Liver (tissue), 9 donors: ENCODE measurements around the gene RPA3. TPM values are rescaled to one million over a fixed set of nuclear protein-coding genes. Genes with fewer than 3 reads are reported as not detected.

Source experiments
- DNase-seq: peaks from one replicate; pipeline ENCODE4 v3.0.0-alpha.2; 2017; ENCODE audit warnings: low spot score
- H3K27ac ChIP-seq, 2 donors: one replicate each; pipeline ENCODE4 v1.7.0; 2013; ENCODE audit warnings: inconsistent platforms in 2 of 2, low read length in 2 of 2, control low read depth in 1 of 2, low read depth in 1 of 2, mild to moderate bottlenecking in 1 of 2
- H3K27me3 ChIP-seq, 4 donors: one replicate each; pipeline versions ENCODE4 v1.6.1 to v1.7.0; 2013; ENCODE audit warnings: low read length in 3 of 4, inconsistent platforms in 1 of 4, mild to moderate bottlenecking in 1 of 4, moderate library complexity in 1 of 4; ENCODE audit not compliant: control insufficient read depth in 4 of 4, insufficient read depth in 4 of 4
- H3K36me3 ChIP-seq, 4 donors: one replicate each; pipeline versions ENCODE4 v1.6.1 to v1.7.0; 2013; ENCODE audit warnings: low read length in 3 of 4, mild to moderate bottlenecking in 3 of 4, low read depth in 1 of 4, moderate library complexity in 1 of 4; ENCODE audit not compliant: control insufficient read depth in 4 of 4, insufficient read depth in 3 of 4
- H3K4me1 ChIP-seq, 4 donors: one replicate each; pipeline versions ENCODE4 v1.6.1 to v1.7.0; 2013; ENCODE audit warnings: low read length in 3 of 4, mild to moderate bottlenecking in 3 of 4, moderate library complexity in 1 of 4; ENCODE audit not compliant: control insufficient read depth in 4 of 4, insufficient read depth in 4 of 4
- H3K4me3 ChIP-seq, 3 donors: one replicate each; pipeline versions ENCODE4 v1.6.1 to v1.7.0; 2013; ENCODE audit warnings: low read length in 3 of 3, control low read depth in 1 of 3, low read depth in 1 of 3, mild to moderate bottlenecking in 1 of 3
- H3K9ac ChIP-seq, 2 donors: one replicate each; pipeline ENCODE4 v1.7.0; 2013; ENCODE audit warnings: low read length in 2 of 2, mild to moderate bottlenecking in 2 of 2, moderate library complexity in 2 of 2, control low read depth in 1 of 2, low read depth in 1 of 2
- H3K9me3 ChIP-seq, 4 donors: one replicate each; pipeline versions ENCODE4 v1.6.1 to v1.7.0; 2013; ENCODE audit warnings: low read length in 3 of 4; ENCODE audit not compliant: control insufficient read depth in 4 of 4
- EGR1 ChIP-seq, 2 donors: IDR thresholded peaks; 2 replicates each; pipeline ENCODE4 v1.6.1; 2016 to 2018; ENCODE audit warnings: antibody characterized with exemption in 2 of 2, low read depth in 2 of 2
- FOXA1 ChIP-seq: IDR thresholded peaks from 2 replicates; pipeline ENCODE4 v1.6.1; 2016; ENCODE audit warnings: antibody characterized with exemption
- GABPA ChIP-seq, 2 donors: IDR thresholded peaks in 1 of 2; conservative IDR thresholded peaks in 1 of 2; 2 replicates each; pipeline ENCODE4 v1.6.1; 2016; ENCODE audit warnings: antibody characterized with exemption in 2 of 2, mild to moderate bottlenecking in 1 of 2, moderate library complexity in 1 of 2
- HNF4A ChIP-seq, 2 donors: conservative IDR thresholded peaks; 2 replicates each; pipeline ENCODE4 v1.6.1; 2016; ENCODE audit warnings: antibody characterized with exemption in 2 of 2, mild to moderate bottlenecking in 2 of 2
- JUND ChIP-seq, 2 donors: IDR thresholded peaks; 2 replicates each; pipeline ENCODE4 v1.6.1; 2016; ENCODE audit warnings: antibody characterized with exemption in 2 of 2
- NR2F2 ChIP-seq: IDR thresholded peaks from 2 replicates; pipeline ENCODE4 v1.6.1; 2016; ENCODE audit warnings: antibody characterized with exemption
- RAD21 ChIP-seq, 2 donors: IDR thresholded peaks; 2 replicates each; pipeline ENCODE4 v1.6.1; 2016; ENCODE audit warnings: antibody characterized with exemption in 2 of 2, mild to moderate bottlenecking in 2 of 2
- SP1 ChIP-seq: IDR thresholded peaks from 2 replicates; pipeline ENCODE4 v1.6.1; 2018; ENCODE audit warnings: antibody characterized with exemption, mild to moderate bottlenecking
- TAF1 ChIP-seq: conservative IDR thresholded peaks from 2 replicates; pipeline ENCODE4 v1.6.1; 2016; ENCODE audit warnings: antibody characterized with exemption, mild to moderate bottlenecking
- YY1 ChIP-seq: IDR thresholded peaks from 2 replicates; pipeline ENCODE4 v1.6.1; 2016; ENCODE audit warnings: antibody characterized with exemption, mild to moderate bottlenecking
- WGBS: extraction: QIAGEN DNeasy Blood & Tissue Kit; methylation state at CpG from one replicate; pipeline ENCODE4 v1.1.7; 2013; 5-methylcytosine and 5-hydroxymethylcytosine counted together
- polyA plus RNA-seq, 2 donors: library from polyadenylated mRNA; stranded (reverse) in 1 of 2; unstranded in 1 of 2; fragments of 200-250 nt in 1 of 2; fragments of >200 nt in 1 of 2; fragmentation: Nextera tagmentation in 1 of 2; extraction: Ambion mirVana in 1 of 2; gene quantifications; one replicate each; pipeline versions ENCODE4 v1.2.1 to v1.2.3, GENCODE V29; 2013 to 2015
- total RNA-seq, 2 donors: library from RNA; depleted of rRNA; stranded (reverse); fragments of >200 nt; gene quantifications; one replicate each; pipeline ENCODE4 v1.2.3, GENCODE V29; 2014
- TF ChIP-seq, protein P1 (sequence below): IDR thresholded peaks from 2 replicates; pipeline ENCODE4 v1.6.1; 2016; ENCODE audit warnings: antibody characterized with exemption
- TF ChIP-seq, protein P2 (sequence below): IDR thresholded peaks from 2 replicates; pipeline ENCODE4 v1.6.1; 2016; ENCODE audit warnings: antibody characterized with exemption
- TF ChIP-seq, protein P3 (sequence below): fragments of 150-350 bp; IDR thresholded peaks from 2 replicates; pipeline ENCODE4 v1.5.1; 2017; ENCODE audit warnings: improper control_type of control experiment, low read depth, low read length; ENCODE audit not compliant: missing input control
- TF ChIP-seq, protein P4 (sequence below): IDR thresholded peaks from 2 replicates; pipeline ENCODE4 v1.6.1; 2016; ENCODE audit warnings: antibody characterized with exemption
- TF ChIP-seq, protein P5 (sequence below): IDR thresholded peaks from 2 replicates; pipeline ENCODE4 v1.6.1; 2016; ENCODE audit warnings: antibody characterized with exemption, mild to moderate bottlenecking
- donor health status: healthy.
- donor health status: healthy.
- donor health status: healthy.
- donor health status: healthy.
- donor health status: healthy.

The RPA3 gene
- total and polyA plus RNA-seq, 4 donors, result 13.0 to 53.1 (median 18.6) TPM

DNA sequence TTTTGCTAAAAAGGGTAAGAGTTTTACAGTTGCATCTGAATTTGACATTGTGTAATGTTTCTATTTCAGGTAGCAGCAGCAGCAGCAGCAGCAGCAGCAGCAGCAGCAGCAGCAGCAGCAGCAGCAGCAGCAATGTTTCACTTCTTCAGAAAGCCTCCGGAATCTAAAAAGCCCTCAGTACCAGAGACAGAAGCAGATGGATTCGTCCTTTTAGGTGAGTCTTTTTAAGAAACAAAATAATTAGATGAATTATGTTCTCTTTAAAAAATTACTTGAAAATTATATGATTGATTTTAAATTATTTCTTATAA is 45.2 kb downstream of the RPA3 start:
- H3K4me1 ChIP-seq, result no peaks in the 10 kb centered on the region
- H3K27ac ChIP-seq, result no peak overlapping the region
- H3K9me3 ChIP-seq, result no peaks in the 10 kb centered on the region
- H3K9ac ChIP-seq, result no peak overlapping the region
- H3K4me3 ChIP-seq, result no peak overlapping the region
- peaks cover 0 to 7% (median 3%) of the 10 kb centered on the region in 4 donors for H3K36me3 ChIP-seq
- 94% methylated on average over 2 of the region's 2 CpGs for WGBS
- TF ChIP-seq GABPA (IDR thresholded peaks at IDR 0.05 in 1 of 2, conservative IDR thresholded peaks at IDR 0.05 in 1 of 2) (no peak), RAD21 (IDR thresholded peaks at IDR 0.05) (no peak), JUND (IDR thresholded peaks at IDR 0.05) (no peak), SP1 (no peak), FOXA1 (no peak), HNF4A (conservative IDR thresholded peaks at IDR 0.05) (no peak), YY1 (no peak)
- TF ChIP-seq, protein P1, sequence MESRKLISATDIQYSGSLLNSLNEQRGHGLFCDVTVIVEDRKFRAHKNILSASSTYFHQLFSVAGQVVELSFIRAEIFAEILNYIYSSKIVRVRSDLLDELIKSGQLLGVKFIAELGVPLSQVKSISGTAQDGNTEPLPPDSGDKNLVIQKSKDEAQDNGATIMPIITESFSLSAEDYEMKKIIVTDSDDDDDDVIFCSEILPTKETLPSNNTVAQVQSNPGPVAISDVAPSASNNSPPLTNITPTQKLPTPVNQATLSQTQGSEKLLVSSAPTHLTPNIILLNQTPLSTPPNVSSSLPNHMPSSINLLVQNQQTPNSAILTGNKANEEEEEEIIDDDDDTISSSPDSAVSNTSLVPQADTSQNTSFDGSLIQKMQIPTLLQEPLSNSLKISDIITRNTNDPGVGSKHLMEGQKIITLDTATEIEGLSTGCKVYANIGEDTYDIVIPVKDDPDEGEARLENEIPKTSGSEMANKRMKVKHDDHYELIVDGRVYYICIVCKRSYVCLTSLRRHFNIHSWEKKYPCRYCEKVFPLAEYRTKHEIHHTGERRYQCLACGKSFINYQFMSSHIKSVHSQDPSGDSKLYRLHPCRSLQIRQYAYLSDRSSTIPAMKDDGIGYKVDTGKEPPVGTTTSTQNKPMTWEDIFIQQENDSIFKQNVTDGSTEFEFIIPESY, result no peak
- TF ChIP-seq, protein P2, sequence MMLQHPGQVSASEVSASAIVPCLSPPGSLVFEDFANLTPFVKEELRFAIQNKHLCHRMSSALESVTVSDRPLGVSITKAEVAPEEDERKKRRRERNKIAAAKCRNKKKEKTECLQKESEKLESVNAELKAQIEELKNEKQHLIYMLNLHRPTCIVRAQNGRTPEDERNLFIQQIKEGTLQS, result no peak
- TF ChIP-seq, protein P3, sequence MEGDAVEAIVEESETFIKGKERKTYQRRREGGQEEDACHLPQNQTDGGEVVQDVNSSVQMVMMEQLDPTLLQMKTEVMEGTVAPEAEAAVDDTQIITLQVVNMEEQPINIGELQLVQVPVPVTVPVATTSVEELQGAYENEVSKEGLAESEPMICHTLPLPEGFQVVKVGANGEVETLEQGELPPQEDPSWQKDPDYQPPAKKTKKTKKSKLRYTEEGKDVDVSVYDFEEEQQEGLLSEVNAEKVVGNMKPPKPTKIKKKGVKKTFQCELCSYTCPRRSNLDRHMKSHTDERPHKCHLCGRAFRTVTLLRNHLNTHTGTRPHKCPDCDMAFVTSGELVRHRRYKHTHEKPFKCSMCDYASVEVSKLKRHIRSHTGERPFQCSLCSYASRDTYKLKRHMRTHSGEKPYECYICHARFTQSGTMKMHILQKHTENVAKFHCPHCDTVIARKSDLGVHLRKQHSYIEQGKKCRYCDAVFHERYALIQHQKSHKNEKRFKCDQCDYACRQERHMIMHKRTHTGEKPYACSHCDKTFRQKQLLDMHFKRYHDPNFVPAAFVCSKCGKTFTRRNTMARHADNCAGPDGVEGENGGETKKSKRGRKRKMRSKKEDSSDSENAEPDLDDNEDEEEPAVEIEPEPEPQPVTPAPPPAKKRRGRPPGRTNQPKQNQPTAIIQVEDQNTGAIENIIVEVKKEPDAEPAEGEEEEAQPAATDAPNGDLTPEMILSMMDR, result no peak
- TF ChIP-seq, protein P4, sequence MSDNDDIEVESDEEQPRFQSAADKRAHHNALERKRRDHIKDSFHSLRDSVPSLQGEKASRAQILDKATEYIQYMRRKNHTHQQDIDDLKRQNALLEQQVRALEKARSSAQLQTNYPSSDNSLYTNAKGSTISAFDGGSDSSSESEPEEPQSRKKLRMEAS, result no peak
- DNase-seq, result no peak
- no peaks in the 10 kb centered on the region for H3K27me3 ChIP-seq

DNA sequence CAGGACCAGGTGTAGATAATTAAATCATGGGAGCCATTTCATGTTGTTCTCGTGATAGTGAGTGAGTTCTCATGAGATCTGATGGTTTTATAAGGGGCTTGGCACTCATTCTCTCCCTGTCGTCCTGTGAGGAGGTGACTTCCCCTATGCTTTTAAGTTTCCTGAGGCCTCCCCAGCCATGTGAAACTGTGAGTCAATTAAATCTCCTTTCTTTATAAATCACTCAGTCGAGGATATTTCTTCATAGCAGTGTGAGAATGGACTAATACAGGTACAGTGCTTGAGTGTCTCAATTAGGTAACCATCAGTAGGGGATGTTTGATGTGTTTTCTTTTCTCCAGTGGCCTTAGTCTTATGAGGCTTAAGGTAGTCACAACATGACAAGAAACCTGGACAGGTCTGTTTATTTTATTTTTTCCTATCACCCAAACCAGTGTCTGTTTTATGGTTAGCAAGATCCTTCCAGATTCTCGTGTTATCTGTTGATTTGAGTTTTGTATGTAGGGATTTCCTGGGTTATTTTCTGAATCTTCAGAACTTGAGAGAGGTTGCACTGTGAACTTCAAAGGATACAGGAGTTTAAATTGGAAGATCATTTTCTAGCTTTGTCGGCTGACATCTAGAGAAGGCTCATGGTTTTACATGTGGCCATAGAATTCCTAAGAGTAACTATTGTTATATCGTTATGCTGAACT is 45.7 kb downstream of the RPA3 start:
- TF ChIP-seq YY1, result no peak
- TF ChIP-seq, protein P4, result no peak
- Histone ChIP-seq H3K27ac (no peak overlapping the region), H3K4me3 (no peak overlapping the region), H3K9me3 (no peaks in the 10 kb centered on the region), H3K36me3 (peaks cover 0 to 7% (median 4%) of the 10 kb centered on the region in 4 donors), H3K4me1 (no peaks in the 10 kb centered on the region), H3K27me3 (no peaks in the 10 kb centered on the region), H3K9ac (no peak overlapping the region)
- DNase-seq, result no peak
- WGBS, result 87% methylated on average over 6 of the region's 6 CpGs

DNA sequence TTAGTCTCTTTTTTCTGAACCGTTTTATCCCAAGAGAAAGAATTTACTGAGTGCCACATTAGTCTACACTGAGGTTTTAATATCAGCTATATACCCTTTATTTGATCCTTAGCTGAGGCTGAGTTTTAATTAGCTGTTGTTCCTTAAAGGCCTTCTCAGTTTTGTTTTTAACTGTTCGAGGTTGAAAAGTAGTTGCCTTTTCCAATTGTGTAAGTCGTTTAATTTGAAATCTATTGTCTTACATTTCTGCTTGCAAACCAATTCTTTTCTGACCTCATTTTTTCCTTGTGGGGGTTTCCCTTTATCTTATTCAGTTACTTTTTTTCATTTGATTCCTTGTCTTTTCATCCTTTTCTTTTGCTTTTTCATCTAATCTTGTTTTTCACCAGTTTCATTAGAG is 47.0 kb downstream of the RPA3 start:
- DNase-seq, result no peak
- H3K36me3 ChIP-seq, result peaks cover 0 to 7% (median 4%) of the 10 kb centered on the region in 4 donors
- 63% methylated on average over 3 of the region's 3 CpGs for WGBS
- no peak overlapping the region for H3K9ac ChIP-seq
- no peaks in the 10 kb centered on the region for H3K4me1 ChIP-seq
- no peaks in the 10 kb centered on the region for H3K9me3 ChIP-seq
- no peaks in the 10 kb centered on the region for H3K27me3 ChIP-seq
- no peak overlapping the region for H3K4me3 ChIP-seq
- no peak overlapping the region for H3K27ac ChIP-seq
- no peak for TF ChIP-seq NR2F2
- no peak for TF ChIP-seq YY1
- TF ChIP-seq, protein P4, result no peak
- TF ChIP-seq TAF1, result no peak
- TF ChIP-seq, protein P3, result no peak
- TF ChIP-seq GABPA (IDR thresholded peaks at IDR 0.05 in 1 of 2, conservative IDR thresholded peaks at IDR 0.05 in 1 of 2), result no peak
- TF ChIP-seq, protein P5, sequence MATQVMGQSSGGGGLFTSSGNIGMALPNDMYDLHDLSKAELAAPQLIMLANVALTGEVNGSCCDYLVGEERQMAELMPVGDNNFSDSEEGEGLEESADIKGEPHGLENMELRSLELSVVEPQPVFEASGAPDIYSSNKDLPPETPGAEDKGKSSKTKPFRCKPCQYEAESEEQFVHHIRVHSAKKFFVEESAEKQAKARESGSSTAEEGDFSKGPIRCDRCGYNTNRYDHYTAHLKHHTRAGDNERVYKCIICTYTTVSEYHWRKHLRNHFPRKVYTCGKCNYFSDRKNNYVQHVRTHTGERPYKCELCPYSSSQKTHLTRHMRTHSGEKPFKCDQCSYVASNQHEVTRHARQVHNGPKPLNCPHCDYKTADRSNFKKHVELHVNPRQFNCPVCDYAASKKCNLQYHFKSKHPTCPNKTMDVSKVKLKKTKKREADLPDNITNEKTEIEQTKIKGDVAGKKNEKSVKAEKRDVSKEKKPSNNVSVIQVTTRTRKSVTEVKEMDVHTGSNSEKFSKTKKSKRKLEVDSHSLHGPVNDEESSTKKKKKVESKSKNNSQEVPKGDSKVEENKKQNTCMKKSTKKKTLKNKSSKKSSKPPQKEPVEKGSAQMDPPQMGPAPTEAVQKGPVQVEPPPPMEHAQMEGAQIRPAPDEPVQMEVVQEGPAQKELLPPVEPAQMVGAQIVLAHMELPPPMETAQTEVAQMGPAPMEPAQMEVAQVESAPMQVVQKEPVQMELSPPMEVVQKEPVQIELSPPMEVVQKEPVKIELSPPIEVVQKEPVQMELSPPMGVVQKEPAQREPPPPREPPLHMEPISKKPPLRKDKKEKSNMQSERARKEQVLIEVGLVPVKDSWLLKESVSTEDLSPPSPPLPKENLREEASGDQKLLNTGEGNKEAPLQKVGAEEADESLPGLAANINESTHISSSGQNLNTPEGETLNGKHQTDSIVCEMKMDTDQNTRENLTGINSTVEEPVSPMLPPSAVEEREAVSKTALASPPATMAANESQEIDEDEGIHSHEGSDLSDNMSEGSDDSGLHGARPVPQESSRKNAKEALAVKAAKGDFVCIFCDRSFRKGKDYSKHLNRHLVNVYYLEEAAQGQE, result no peak
- no peak for TF ChIP-seq HNF4A (conservative IDR thresholded peaks at IDR 0.05)
- no peak for TF ChIP-seq EGR1 (IDR thresholded peaks at IDR 0.05; ENCODE audit: low read depth in 2 of 2)
- TF ChIP-seq SP1, result no peak
